Bronchial epithelial cell (primary cell): Measurements from ENCODE around the gene TBC1D7. TPM values are rescaled to one million over a fixed set of nuclear protein-coding genes. Genes with fewer than 3 reads are reported as not detected.

Source experiments
- DNase-seq: peaks from one replicate; pipeline ENCODE4 v3.0.0-alpha.2; 2010; ENCODE audit warnings: low read depth
- FAIRE-seq: peaks from 2 replicates; lab custom pipeline; 2011; peaks lifted over from hg19 to GRCh38; lab: Jason Lieb, UNC
- H3K27me3 ChIP-seq: 2 replicates; pipeline ENCODE4 v1.5.1; 2011; ENCODE audit warnings: low read length; ENCODE audit not compliant: control insufficient read depth, insufficient read depth
- H3K36me3 ChIP-seq: 2 replicates; pipeline ENCODE4 v1.5.1; 2011; ENCODE audit warnings: low read length; ENCODE audit not compliant: control insufficient read depth, insufficient read depth
- H3K4me3 ChIP-seq: 2 replicates; pipeline ENCODE4 v1.5.1; 2011; ENCODE audit warnings: mild to moderate bottlenecking, low read depth, low read length, control low read depth
- total RNA-seq: library from RNA; depleted of rRNA; stranded (reverse); fragments of >200 nt; gene quantifications from 2 replicates; pipeline ENCODE4 v1.2.1, GENCODE V29; 2014
- TF ChIP-seq, protein P1 (sequence below): IDR thresholded peaks from 2 replicates; pipeline ENCODE4 v1.5.1; 2011; ENCODE audit warnings: mild to moderate bottlenecking, moderate library complexity, low read length, control low read depth, inconsistent platforms; ENCODE audit not compliant: insufficient read depth, severe bottlenecking

Gene TBC1D7
- total RNA-seq, 1 donor from 2014 or later, result 44.5 TPM

DNA sequence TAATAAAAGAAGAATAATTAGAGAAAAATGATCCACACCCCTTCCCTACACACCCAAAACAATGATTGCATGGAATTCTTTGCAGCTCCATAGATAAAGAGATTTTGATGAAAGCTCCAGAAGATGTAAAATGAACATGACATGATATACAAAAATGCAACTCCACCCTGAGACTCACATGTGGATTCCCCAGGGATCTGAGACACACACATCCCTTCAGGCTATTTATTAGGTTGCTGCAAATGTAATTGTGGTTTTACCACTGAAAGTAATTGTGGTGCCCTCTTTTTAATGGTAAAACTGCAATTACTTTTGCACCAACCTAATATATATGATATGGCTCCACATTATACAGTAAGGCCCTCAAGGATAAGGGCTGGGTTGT is 40.4 kb upstream of the TBC1D7 start:
- no peak for FAIRE-seq
- Histone ChIP-seq H3K4me3 (no peak overlapping the region), H3K36me3 (peaks cover 12% of the 10 kb centered on the region), H3K27me3 (no peaks in the 10 kb centered on the region)
- TF ChIP-seq, protein P1, sequence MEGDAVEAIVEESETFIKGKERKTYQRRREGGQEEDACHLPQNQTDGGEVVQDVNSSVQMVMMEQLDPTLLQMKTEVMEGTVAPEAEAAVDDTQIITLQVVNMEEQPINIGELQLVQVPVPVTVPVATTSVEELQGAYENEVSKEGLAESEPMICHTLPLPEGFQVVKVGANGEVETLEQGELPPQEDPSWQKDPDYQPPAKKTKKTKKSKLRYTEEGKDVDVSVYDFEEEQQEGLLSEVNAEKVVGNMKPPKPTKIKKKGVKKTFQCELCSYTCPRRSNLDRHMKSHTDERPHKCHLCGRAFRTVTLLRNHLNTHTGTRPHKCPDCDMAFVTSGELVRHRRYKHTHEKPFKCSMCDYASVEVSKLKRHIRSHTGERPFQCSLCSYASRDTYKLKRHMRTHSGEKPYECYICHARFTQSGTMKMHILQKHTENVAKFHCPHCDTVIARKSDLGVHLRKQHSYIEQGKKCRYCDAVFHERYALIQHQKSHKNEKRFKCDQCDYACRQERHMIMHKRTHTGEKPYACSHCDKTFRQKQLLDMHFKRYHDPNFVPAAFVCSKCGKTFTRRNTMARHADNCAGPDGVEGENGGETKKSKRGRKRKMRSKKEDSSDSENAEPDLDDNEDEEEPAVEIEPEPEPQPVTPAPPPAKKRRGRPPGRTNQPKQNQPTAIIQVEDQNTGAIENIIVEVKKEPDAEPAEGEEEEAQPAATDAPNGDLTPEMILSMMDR, result no peak
- DNase-seq, result peak; percentile 61

GRCh38 chr6:13368079-13368730 is 39.9 kb upstream of the TBC1D7 start:
- H3K27me3 ChIP-seq, result no peaks in the 10 kb centered on the region
- FAIRE-seq (no peak), DNase-seq (no peak)
- H3K4me3 ChIP-seq, result no peak overlapping the region
- TF ChIP-seq, protein P1, result no peak
- H3K36me3 ChIP-seq, result peaks cover 14% of the 10 kb centered on the region

- no peaks in the 10 kb centered on the region for H3K27me3 ChIP-seq
- H3K36me3 ChIP-seq, result peaks cover 14% of the 10 kb centered on the region
- DNase-seq (no peak), FAIRE-seq (no peak)
- TF ChIP-seq, protein P1, result no peak
- H3K4me3 ChIP-seq, result no peak overlapping the region
Measured at GRCh38 chr6:13367396-13367795, 39.1 kb upstream of the TBC1D7 start.

DNA sequence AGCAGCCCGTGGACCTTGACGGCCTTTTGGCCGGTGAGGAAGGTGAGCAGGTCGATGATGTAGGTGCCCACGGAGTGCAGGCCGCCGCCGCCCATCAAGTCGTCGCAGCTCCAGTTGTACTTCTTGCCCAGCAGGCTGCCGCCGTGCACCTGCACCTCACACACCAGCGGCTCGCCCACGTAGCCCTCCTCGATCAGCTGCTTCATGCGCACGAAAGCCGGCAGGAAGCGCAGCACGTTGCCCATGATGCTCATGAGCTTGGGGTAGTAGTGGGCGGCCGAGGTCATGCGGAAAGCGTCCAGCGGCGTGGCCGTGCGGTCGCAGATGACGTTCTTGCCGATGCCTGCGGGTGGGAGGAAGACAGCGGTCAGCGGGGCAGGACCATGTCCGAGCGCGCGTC is 37.0 kb upstream of the TBC1D7 start:
- peaks cover 14% of the 10 kb centered on the region for H3K36me3 ChIP-seq
- no peak for DNase-seq
- H3K4me3 ChIP-seq, result no peak overlapping the region
- no peak for FAIRE-seq
- TF ChIP-seq, protein P1, result no peak
- H3K27me3 ChIP-seq, result no peaks in the 10 kb centered on the region

- no peak for DNase-seq
- Histone ChIP-seq H3K4me3 (no peak overlapping the region), H3K36me3 (peaks cover 14% of the 10 kb centered on the region), H3K27me3 (no peaks in the 10 kb centered on the region)
- FAIRE-seq, result no peak
- TF ChIP-seq, protein P1, result no peak
Measured at GRCh38 chr6:13364842-13365241, 36.5 kb upstream of the TBC1D7 start.

GRCh38 chr6:13362412-13362811 is 34.1 kb upstream of the TBC1D7 start:
- H3K36me3 ChIP-seq, result peaks cover 14% of the 10 kb centered on the region
- TF ChIP-seq, protein P1, result no peak
- no peak for FAIRE-seq
- no peak overlapping the region for H3K4me3 ChIP-seq
- H3K27me3 ChIP-seq, result no peaks in the 10 kb centered on the region
- no peak for DNase-seq
